A549 (cell line): ENCODE measurements around the gene GTF3C1. TPM values are rescaled to one million over a fixed set of nuclear protein-coding genes. Genes with fewer than 3 reads are reported as not detected.

ENCODE experiments used
- ATAC-seq, 2 experiments: fragments of 200-7000 bp in 1 of 2; fragments of >200 bp in 1 of 2; cut with Nextera tagmentation in 1 of 2; cut with Tn5 transposase in 1 of 2; 3 replicates each; pipeline versions ENCODE4 v1.8.0 to v1.9.1; 2018 to 2020; ENCODE audit warnings: mild to moderate bottlenecking in 1 of 2, moderate library complexity in 1 of 2
- CTCF ChIA-PET: fragments of 300-600 bp; sonication (Branson Sonifier 250); formaldehyde crosslinking; extraction: SDS; loops from one replicate; lab custom pipeline; 2021; ENCODE audit warnings: antibody characterized with exemption, inconsistent platforms; lab: Yijun Ruan, JAX
- POLR2A ChIA-PET: fragments of 350-600 bp; formaldehyde crosslinking; extraction: SDS; loops from one replicate; lab custom pipeline; 2021; ENCODE audit warnings: antibody characterized with exemption, inconsistent platforms; lab: Yijun Ruan, JAX
- DNase-seq, 2 experiments: peaks; one replicate each; pipeline versions ENCODE4 v3.0.0 to v3.0.0-alpha.2; 2011 to 2016; ENCODE audit warnings: low read depth in 1 of 2, low spot score in 1 of 2
- FAIRE-seq: peaks from 2 replicates; lab custom pipeline; 2011; peaks lifted over from hg19 to GRCh38; lab: Jason Lieb, UNC
- H3K27ac ChIP-seq, 2 experiments: fragments of >200 bp; sonication (Bioruptor Twin); formaldehyde crosslinking; 3 replicates each; pipeline ENCODE4 v1.5.1; 2016 to 2017
- H3K4me1 ChIP-seq: fragments of >200 bp; sonication (Bioruptor Twin); formaldehyde crosslinking; 3 replicates; pipeline ENCODE4 v1.6.1; 2016
- H3K4me2 ChIP-seq: fragments of >200 bp; sonication (Bioruptor Twin); formaldehyde crosslinking; 3 replicates; pipeline ENCODE4 v1.6.1; 2016
- H3K4me3 ChIP-seq: fragments of >200 bp; sonication (Bioruptor Twin); formaldehyde crosslinking; 3 replicates; pipeline ENCODE4 v1.5.1; 2016
- H3K9me3 ChIP-seq: fragments of >200 bp; sonication (Bioruptor Twin); formaldehyde crosslinking; 3 replicates; pipeline ENCODE4 v1.6.1; 2016
- BHLHE40 ChIP-seq: IDR thresholded peaks from 2 replicates; pipeline ENCODE4 v1.6.1; 2012; ENCODE audit warnings: low read depth, low read length, inconsistent platforms
- CEBPB ChIP-seq, 2 experiments: fragments of >200 bp in 1 of 2; sonication (Bioruptor Twin) in 1 of 2; formaldehyde crosslinking in 1 of 2; IDR thresholded peaks; 2 replicates each; pipeline ENCODE4 v1.6.1; 2012 to 2016
- CHD2 ChIP-seq: fragments of 150-350 bp; IDR thresholded peaks from 2 replicates; pipeline ENCODE4 v1.6.1; 2014; ENCODE audit warnings: low read length; ENCODE audit not compliant: partially characterized antibody
- CHD4 ChIP-seq: fragments of 200-600 bp; sonication (generic); IDR thresholded peaks from 2 replicates; pipeline ENCODE4 v1.6.1; 2016; ENCODE audit warnings: antibody characterized with exemption, mild to moderate bottlenecking, borderline replicate concordance
- EHMT2 ChIP-seq: fragments of 200-600 bp; sonication (generic); IDR thresholded peaks from 2 replicates; pipeline ENCODE4 v1.6.1; 2016; ENCODE audit warnings: antibody characterized with exemption, low read depth, mild to moderate bottlenecking, moderate library complexity
- EP300 ChIP-seq, 2 experiments: fragments of >200 bp; sonication (Bioruptor Twin); formaldehyde crosslinking; IDR thresholded peaks; 2 replicates in 1 of 2; 3 replicates in 1 of 2; pipeline ENCODE4 v1.6.1; 2016 to 2017
- ESRRA ChIP-seq: fragments of 150-350 bp; IDR thresholded peaks from 2 replicates; pipeline ENCODE4 v1.6.1; 2014; ENCODE audit warnings: mild to moderate bottlenecking, low read length, borderline replicate concordance
- FOSL2 ChIP-seq, 2 experiments: fragments of 450-650 bp in 1 of 2; fragments of >200 bp in 1 of 2; sonication (Bioruptor Twin) in 1 of 2; formaldehyde crosslinking; IDR thresholded peaks; 2 replicates each; pipeline versions ENCODE4 v1.5.0 to v1.6.1; 2016 to 2020; ENCODE audit warnings: mild to moderate bottlenecking in 1 of 2, moderate library complexity in 1 of 2
- HDAC2 ChIP-seq: fragments of 200-600 bp; sonication (generic); IDR thresholded peaks from 2 replicates; pipeline ENCODE4 v1.6.1; 2016
- JUNB ChIP-seq: fragments of >200 bp; sonication (Bioruptor Twin); formaldehyde crosslinking; IDR thresholded peaks from 2 replicates; pipeline ENCODE4 v1.6.1; 2016
- MYC ChIP-seq: IDR thresholded peaks from 2 replicates; pipeline ENCODE4 v1.6.1; 2012; ENCODE audit warnings: mild to moderate bottlenecking, inconsistent platforms, low read length, improper control_type of control experiment, borderline replicate concordance
- NR3C1 ChIP-seq: fragments of >200 bp; sonication (Bioruptor Twin); formaldehyde crosslinking; IDR thresholded peaks from 3 replicates; pipeline ENCODE4 v1.6.1; 2017
- PHF8 ChIP-seq: fragments of 200-600 bp; sonication (generic); IDR thresholded peaks from 2 replicates; pipeline ENCODE4 v1.6.1; 2016; ENCODE audit warnings: low read depth, mild to moderate bottlenecking, antibody characterized with exemption, moderate library complexity, borderline replicate concordance
- RARB ChIP-seq: fragments of 250-450 bp; sonication (Bioruptor Pico); IDR thresholded peaks from 2 replicates; pipeline ENCODE4 v1.8.0; 2021; ENCODE audit warnings: mild to moderate bottlenecking, moderate library complexity
- RCOR1 ChIP-seq: fragments of 150-350 bp; IDR thresholded peaks from 2 replicates; pipeline ENCODE4 v1.6.1; 2014; ENCODE audit warnings: antibody characterized with exemption, low read length, low read depth
- RFX5 ChIP-seq: fragments of 450-650 bp; IDR thresholded peaks from 2 replicates; pipeline ENCODE4 v1.7.1; 2014; ENCODE audit warnings: antibody characterized with exemption, mild to moderate bottlenecking, moderate library complexity
- SMC3 ChIP-seq: fragments of >200 bp; sonication (Bioruptor Twin); formaldehyde crosslinking; IDR thresholded peaks from 3 replicates; pipeline ENCODE4 v1.6.1; 2018; ENCODE audit warnings: inconsistent platforms
- SREBF2 ChIP-seq: fragments of 450-650 bp; IDR thresholded peaks from 2 replicates; pipeline ENCODE4 v1.6.1; 2014; ENCODE audit warnings: mild to moderate bottlenecking, moderate library complexity
- TP53 ChIP-seq: fragments of 250-450 bp; sonication (Bioruptor Pico); IDR thresholded peaks from 2 replicates; pipeline ENCODE4 v1.5.0; 2021; ENCODE audit warnings: mild to moderate bottlenecking, moderate library complexity
- ZC3H11A ChIP-seq: fragments of 450-650 bp; IDR thresholded peaks from 2 replicates; pipeline ENCODE4 v1.6.1; 2014; ENCODE audit warnings: antibody characterized with exemption, mild to moderate bottlenecking
- ZFP36 ChIP-seq: fragments of 450-650 bp; IDR thresholded peaks from 2 replicates; pipeline ENCODE4 v1.6.1; 2014; ENCODE audit warnings: borderline replicate concordance; ENCODE audit not compliant: partially characterized antibody
- ZSCAN20 ChIP-seq: fragments of 250-450 bp; sonication (Bioruptor Pico); IDR thresholded peaks from 2 replicates; pipeline ENCODE4 v1.8.0; 2022; ENCODE audit warnings: mild to moderate bottlenecking, moderate library complexity
- WGBS: methylation state at CpG from one replicate; pipeline ENCODE4 v1.1.6; 2017; ENCODE audit errors: missing lambda C conversion rate; 5-methylcytosine and 5-hydroxymethylcytosine counted together
- polyA plus RNA-seq, 4 experiments: library from polyadenylated mRNA; depleted of rRNA in 3 of 4; stranded (reverse); fragments of >200 nt; fragmentation: RNase III in 1 of 4; extraction: RNeasy Plus Mini Kit Qiagen cat#74134 plus additional on column Dnase treatment in 1 of 4; gene quantifications; 2 replicates in 3 of 4; 3 replicates in 1 of 4; pipeline ENCODE4 v1.2.3, GENCODE V29; 2011 to 2017
- TF ChIP-seq, protein P1 (sequence below): IDR thresholded peaks from 2 replicates; pipeline ENCODE4 v1.6.1; 2012; ENCODE audit warnings: low read depth, borderline replicate concordance
- TF ChIP-seq, protein P2 (sequence below): IDR thresholded peaks from 2 replicates; pipeline ENCODE4 v1.6.1; 2012
- TF ChIP-seq, protein P3 (sequence below): fragments of >200 bp; sonication (Bioruptor Twin); formaldehyde crosslinking; IDR thresholded peaks from 3 replicates; pipeline ENCODE4 v1.6.1; 2016
- TF ChIP-seq, protein P4 (sequence below): fragments of 250-450 bp; sonication (Bioruptor Pico); IDR thresholded peaks from 2 replicates; pipeline ENCODE4 v1.5.0; 2020; ENCODE audit warnings: low read depth, mild to moderate bottlenecking, moderate library complexity
- TF ChIP-seq, protein P5 (sequence below): fragments of 450-650 bp; IDR thresholded peaks from 2 replicates; pipeline ENCODE4 v1.6.1; 2014; ENCODE audit warnings: antibody characterized with exemption
- TF ChIP-seq, protein P6 (sequence below): IDR thresholded peaks from 2 replicates; pipeline ENCODE4 v1.6.1; 2012

The GTF3C1 gene
- polyA plus RNA-seq, 2 of the 4 experiments (the other 2 are of a cell fraction) = 41.6 to 54.2 TPM

DNA sequence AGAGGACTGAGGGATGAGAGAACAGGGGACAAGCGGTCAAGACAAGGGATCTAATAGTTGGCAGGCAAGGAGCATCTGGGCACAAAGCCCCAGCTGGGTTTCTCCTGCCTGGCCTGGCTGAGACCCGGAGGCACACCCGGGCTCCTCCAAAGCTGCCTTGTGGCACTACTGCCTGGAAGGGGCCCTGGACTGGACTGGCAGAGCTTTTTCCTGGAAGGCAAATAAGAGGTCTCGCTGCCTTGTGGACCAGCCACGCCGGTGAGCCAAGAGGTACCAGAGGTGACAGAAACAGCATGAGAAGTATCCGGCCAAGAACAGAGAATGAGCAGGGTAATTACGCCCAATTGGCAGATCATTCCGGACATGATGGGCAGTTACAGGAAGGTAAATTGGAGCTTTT lies 64.6 kb downstream of the GTF3C1 start:
- no peak for TF ChIP-seq HDAC2
- no peak for TF ChIP-seq MYC
- TF ChIP-seq, protein P1, sequence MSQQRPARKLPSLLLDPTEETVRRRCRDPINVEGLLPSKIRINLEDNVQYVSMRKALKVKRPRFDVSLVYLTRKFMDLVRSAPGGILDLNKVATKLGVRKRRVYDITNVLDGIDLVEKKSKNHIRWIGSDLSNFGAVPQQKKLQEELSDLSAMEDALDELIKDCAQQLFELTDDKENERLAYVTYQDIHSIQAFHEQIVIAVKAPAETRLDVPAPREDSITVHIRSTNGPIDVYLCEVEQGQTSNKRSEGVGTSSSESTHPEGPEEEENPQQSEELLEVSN = no peak
- TF ChIP-seq JUNB = no peak
- TF ChIP-seq, protein P2, sequence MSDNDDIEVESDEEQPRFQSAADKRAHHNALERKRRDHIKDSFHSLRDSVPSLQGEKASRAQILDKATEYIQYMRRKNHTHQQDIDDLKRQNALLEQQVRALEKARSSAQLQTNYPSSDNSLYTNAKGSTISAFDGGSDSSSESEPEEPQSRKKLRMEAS = no peak
- TF ChIP-seq, protein P3, sequence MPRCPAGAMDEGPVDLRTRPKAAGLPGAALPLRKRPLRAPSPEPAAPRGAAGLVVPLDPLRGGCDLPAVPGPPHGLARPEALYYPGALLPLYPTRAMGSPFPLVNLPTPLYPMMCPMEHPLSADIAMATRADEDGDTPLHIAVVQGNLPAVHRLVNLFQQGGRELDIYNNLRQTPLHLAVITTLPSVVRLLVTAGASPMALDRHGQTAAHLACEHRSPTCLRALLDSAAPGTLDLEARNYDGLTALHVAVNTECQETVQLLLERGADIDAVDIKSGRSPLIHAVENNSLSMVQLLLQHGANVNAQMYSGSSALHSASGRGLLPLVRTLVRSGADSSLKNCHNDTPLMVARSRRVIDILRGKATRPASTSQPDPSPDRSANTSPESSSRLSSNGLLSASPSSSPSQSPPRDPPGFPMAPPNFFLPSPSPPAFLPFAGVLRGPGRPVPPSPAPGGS = no peak
- no peak for TF ChIP-seq ZSCAN20
- CTCF ChIA-PET = interaction anchor here (1.2 to 1.5 kb wide), 2 partner anchors 27 to 30 kb away, joined by 3 to 4 read pairs; no protein-coding TSS in a partner anchor

DNA sequence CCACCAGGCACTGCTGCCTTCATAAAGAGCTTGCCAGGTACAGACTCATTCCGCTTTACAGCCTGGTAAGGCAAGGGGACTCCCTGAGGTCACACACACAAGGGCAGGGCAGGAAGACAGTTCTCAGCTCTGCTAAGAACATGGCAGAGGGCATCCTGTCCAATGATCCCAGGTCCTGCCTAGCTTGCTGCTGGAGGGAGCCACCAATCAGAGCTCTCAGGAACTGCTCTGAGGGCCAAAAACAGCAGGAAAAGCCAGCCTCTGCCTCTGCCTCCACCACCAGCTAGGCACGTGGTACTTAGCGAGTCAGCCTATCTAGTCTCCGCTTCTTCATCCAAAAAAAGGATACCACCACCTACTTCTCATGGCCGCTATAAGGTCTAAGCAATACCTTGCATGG lies 66.1 kb downstream of the GTF3C1 start:
- 93% methylated on average over 5 of the region's 5 CpGs for WGBS
- ATAC-seq = no peak
- Histone ChIP-seq H3K9me3 (no peaks in the 10 kb centered on the region), H3K4me2 (no peak overlapping the region), H3K27ac (no peak overlapping the region), H3K4me3 (no peak overlapping the region), H3K4me1 (no peaks in the 10 kb centered on the region)
- ChIA-PET POLR2A (no interaction called here), CTCF (interaction anchor here (1.7 kb wide), 1 partner anchor 17 kb away, joined by 4 read pairs; no protein-coding TSS in a partner anchor)
- FAIRE-seq = no peak
- DNase-seq = no peak
- TF ChIP-seq, protein P4, sequence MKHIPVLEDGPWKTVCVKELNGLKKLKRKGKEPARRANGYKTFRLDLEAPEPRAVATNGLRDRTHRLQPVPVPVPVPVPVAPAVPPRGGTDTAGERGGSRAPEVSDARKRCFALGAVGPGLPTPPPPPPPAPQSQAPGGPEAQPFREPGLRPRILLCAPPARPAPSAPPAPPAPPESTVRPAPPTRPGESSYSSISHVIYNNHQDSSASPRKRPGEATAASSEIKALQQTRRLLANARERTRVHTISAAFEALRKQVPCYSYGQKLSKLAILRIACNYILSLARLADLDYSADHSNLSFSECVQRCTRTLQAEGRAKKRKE (CRISPR knock-in tag) = no peak
- TF ChIP-seq ZFP36 (no peak), HDAC2 (no peak), EHMT2 (no peak), BHLHE40 (no peak), CHD2 (no peak), ZSCAN20 (no peak), SMC3 (no peak), RCOR1 (no peak)
- TF ChIP-seq, protein P5, sequence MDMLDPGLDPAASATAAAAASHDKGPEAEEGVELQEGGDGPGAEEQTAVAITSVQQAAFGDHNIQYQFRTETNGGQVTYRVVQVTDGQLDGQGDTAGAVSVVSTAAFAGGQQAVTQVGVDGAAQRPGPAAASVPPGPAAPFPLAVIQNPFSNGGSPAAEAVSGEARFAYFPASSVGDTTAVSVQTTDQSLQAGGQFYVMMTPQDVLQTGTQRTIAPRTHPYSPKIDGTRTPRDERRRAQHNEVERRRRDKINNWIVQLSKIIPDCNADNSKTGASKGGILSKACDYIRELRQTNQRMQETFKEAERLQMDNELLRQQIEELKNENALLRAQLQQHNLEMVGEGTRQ = no peak
- TF ChIP-seq, protein P2 = no peak
- TF ChIP-seq, protein P6, sequence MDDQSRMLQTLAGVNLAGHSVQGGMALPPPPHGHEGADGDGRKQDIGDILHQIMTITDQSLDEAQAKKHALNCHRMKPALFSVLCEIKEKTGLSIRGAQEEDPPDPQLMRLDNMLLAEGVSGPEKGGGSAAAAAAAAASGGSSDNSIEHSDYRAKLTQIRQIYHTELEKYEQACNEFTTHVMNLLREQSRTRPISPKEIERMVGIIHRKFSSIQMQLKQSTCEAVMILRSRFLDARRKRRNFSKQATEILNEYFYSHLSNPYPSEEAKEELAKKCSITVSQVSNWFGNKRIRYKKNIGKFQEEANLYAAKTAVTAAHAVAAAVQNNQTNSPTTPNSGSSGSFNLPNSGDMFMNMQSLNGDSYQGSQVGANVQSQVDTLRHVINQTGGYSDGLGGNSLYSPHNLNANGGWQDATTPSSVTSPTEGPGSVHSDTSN = no peak

More for the DNA sequence above, 64.6 kb downstream of the GTF3C1 start:
- Histone ChIP-seq H3K4me1 (no peaks in the 10 kb centered on the region), H3K27ac (no peak overlapping the region), H3K4me2 (no peak overlapping the region), H3K4me3 (no peak overlapping the region), H3K9me3 (no peaks in the 10 kb centered on the region)
- DNase-seq (no peak), FAIRE-seq (no peak), ATAC-seq (no peak)
- POLR2A ChIA-PET = interaction anchor here (1.4 kb wide), 1 partner anchor 281 kb away, joined by 4 read pairs; no protein-coding TSS in a partner anchor
- 92% methylated on average over 9 of the region's 9 CpGs for WGBS

DNA sequence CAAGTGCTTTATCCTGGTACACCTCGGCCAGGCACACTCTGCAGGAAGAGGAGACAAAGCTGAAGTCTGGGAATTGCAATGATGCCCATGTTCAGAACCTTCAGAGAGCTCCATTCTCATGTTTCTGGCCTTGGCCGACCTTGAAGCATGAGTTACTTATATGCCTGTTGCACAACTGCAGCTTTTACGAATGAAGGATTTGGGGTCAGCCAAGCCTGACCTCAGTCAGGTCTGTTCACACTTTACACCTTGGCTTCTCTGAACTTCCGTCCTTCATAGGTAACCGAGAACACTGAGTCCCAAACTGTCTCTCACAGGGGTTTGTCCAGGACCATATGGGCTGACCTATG lies 66.7 kb downstream of the GTF3C1 start:
- ATAC-seq (no peak), FAIRE-seq (no peak), DNase-seq (no peak)
- H3K27ac ChIP-seq = no peak overlapping the region
- POLR2A ChIA-PET = no interaction called here
- H3K4me1 ChIP-seq = no peaks in the 10 kb centered on the region
- CTCF ChIA-PET = interaction anchor here (1.7 kb wide), 1 partner anchor 17 kb away, joined by 4 read pairs; no protein-coding TSS in a partner anchor
- H3K4me2 ChIP-seq = no peak overlapping the region
- no peaks in the 10 kb centered on the region for H3K9me3 ChIP-seq
- 94% methylated on average over 5 of the region's 5 CpGs for WGBS
- no peak overlapping the region for H3K4me3 ChIP-seq
- TF ChIP-seq NR3C1 (no peak), EP300 (IDR thresholded peaks at IDR 0.05) (no peak), PHF8 (no peak), CHD4 (no peak), CEBPB (IDR thresholded peaks at IDR 0.05) (no peak), ZC3H11A (no peak), ZFP36 (no peak), ESRRA (no peak), RARB (CRISPR knock-in tag) (no peak), TP53 (CRISPR knock-in tag) (no peak), RFX5 (no peak), FOSL2 (IDR thresholded peaks at IDR 0.05) (no peak), FOSL2 (CRISPR knock-in tag; IDR thresholded peaks at IDR 0.05) (no peak), SREBF2 (no peak), ZSCAN20 (no peak)
- TF ChIP-seq, protein P2 = no peak
- TF ChIP-seq, protein P4 (CRISPR knock-in tag) = no peak
